GM12801 (cell line): Measurements from ENCODE around the gene IWS1.

Experiments
- TF ChIP-seq, protein P1 (sequence below): IDR thresholded peaks from one replicate; pipeline ENCODE4 v1.5.1; 2011; ENCODE audit warnings: control low read depth; ENCODE audit not compliant: insufficient read length; ENCODE audit errors: extremely low read depth

The IWS1 gene

DNA sequence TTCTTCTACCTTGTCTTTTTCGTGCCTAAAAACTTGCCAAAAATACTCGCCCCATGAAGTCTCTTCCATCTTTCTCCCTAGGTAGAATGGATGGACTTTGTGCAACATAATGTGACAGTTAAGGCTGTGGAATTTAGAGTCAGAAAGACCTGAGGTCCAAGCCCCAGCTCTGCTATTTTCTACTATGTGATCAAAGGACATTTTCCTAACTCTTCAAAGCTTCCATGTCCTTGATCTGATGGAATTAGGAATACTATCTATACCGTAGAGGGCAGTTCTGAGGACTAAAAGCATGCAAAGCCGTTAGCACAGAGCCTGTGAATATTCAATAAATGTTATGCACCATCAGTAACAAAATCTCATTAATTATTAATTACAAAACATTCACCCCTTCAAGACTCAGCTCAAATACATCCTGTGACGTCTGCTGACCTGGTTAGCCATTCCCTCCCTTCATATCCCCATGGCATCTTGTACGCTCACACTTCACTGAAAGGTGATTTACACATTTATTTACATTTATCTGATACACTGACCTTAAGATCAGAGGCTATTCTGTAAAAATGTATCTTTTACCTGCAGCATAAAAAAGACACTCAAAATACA is 15.1 kb downstream of the IWS1 start:
- TF ChIP-seq, protein P1, sequence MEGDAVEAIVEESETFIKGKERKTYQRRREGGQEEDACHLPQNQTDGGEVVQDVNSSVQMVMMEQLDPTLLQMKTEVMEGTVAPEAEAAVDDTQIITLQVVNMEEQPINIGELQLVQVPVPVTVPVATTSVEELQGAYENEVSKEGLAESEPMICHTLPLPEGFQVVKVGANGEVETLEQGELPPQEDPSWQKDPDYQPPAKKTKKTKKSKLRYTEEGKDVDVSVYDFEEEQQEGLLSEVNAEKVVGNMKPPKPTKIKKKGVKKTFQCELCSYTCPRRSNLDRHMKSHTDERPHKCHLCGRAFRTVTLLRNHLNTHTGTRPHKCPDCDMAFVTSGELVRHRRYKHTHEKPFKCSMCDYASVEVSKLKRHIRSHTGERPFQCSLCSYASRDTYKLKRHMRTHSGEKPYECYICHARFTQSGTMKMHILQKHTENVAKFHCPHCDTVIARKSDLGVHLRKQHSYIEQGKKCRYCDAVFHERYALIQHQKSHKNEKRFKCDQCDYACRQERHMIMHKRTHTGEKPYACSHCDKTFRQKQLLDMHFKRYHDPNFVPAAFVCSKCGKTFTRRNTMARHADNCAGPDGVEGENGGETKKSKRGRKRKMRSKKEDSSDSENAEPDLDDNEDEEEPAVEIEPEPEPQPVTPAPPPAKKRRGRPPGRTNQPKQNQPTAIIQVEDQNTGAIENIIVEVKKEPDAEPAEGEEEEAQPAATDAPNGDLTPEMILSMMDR: no peak

DNA sequence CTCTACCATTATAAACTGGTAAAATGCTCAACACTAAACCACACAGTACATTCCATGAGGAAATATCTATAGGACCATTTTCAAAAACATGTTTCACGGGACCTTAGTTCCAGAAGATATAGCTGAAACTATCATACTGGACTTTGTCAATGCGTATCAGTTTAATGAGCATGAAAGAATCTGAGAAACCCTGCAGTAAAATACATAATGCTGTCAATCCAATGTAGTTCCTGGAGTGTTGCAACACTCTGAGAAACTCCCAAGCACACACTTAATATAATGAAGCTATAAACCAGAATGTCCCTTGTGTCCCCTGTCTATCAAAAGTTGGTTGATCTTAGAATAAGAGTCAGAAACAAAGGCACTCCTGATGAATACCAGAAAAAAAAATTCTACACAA is 16.2 kb downstream of the IWS1 start:
- TF ChIP-seq, protein P1: no peak

DNA sequence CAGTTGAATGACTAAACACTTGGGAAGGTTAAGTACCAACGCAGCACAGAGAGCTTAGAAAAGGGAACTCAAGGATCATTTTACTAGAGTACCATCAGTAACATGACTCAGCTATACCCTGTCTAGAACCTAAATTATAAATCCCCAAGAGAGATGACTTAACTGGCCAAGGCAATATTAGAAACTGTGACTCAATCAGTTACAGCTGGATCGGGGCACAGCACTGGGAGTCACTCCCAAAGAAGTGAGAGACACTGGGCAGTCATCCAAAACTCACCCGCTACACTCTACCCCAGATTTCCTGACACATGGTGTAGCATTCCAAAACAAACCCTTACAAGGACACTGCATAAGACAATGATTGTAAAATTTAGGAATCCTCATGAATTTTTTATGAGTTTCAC is 17.7 kb downstream of the IWS1 start:
- TF ChIP-seq, protein P1: no peak

DNA sequence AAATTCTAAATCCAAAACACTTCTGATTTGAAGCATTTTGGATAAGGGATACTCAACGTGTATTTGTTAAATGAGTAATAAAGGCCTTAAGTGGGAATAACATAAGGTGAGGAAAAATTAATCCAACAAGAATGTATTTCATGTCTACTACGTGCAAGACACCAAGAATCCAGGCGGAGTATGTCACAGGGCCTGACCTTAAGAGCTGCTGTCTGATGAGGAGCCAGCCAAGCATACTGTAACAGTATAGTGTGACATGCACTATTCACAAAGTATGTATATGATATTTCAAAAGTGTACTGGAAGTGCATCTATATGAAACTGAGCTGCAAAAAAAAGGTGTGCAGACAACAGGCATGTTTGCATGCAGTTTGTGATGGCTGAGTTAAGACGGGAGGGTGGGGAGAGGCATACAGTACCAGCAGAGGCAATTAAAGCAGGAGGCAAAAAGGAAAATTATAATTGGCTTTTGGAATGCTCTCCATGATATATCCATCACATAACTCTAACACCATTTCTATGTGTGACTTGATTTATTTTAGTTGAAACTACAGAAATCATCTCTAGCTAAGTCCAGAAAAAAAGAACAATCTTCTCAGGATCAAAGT is 18.2 kb downstream of the IWS1 start:
- TF ChIP-seq, protein P1: no peak

DNA sequence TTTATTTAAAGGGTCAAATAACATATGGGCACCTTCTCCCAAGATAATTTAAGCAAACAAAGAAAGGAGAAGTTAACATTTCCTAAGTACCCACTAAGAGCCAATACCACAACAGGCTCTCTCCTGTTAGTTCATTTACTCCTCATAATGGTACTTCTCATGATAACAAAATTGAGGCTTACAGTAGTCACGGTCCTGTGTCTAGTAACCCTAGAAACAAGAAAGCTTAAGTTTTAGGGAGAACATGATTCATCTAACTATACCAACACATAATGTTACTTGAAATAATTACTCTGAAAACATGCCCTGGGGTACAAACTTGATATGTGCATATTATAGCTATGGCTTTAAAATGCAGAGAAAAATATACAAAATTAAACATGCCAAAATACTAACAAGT is 19.8 kb downstream of the IWS1 start:
- TF ChIP-seq, protein P1: no peak

DNA sequence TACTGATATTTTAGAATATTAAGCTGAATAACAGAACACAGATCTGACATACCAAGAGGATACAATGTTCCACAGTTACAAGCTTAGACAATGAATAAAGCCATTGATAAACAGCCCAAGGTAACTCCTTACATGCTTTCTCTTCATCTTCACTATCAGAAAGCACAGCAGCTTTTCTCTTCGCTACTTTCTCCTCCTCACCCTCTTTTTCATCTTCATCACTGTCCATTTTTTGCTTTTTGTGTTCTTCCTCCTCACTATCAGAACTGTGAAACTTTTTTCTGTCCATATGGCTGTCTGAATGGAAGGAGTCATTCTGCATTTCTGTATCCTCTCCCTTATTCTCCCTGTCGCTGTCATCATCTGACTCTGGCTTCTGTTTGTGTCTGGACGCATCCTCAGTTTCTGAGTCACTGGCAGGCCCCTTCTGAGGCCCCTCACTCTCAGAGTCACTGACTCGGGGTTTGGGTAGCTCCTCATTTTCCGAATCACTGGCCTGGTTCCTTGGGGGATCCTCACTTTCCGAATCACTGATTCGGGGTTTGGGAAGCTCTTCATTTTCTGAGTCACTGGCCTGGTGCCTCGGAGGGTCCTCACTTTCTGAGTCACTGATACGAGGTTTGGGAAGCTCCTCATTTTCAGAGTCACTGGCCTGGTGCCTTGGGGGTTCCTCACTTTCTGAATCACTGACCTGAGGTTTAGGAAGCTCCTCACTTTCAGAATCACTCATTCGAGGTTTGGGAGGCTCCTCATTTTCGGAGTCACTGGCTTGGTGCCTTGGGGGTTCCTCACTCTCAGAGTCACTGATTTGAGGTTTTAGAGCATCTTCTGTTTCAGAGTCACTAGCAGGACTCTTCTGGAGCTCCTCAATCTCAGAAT is 21.5 kb downstream of the IWS1 start:
- TF ChIP-seq, protein P1: no peak

DNA sequence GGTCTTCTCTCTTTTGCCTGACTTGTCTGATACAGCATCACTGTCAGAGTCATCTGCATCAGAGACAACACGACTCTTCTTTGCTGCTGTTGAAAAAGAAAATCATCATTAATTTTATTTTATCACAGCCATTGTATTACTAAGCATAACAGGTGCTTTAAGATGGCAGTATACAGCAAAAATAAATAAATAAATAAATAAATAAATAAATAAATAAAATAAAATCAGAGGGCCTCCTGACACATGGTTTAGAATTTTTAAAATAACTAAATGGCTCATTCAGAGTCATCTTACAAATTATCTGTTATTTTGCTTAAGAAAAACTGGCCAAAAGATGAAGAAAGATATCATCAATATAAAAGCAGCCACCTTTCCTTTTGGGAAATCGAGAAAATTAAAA is 22.8 kb downstream of the IWS1 start:
- TF ChIP-seq, protein P1: no peak
